ENCODE results near the gene DGKI. TPM values are rescaled to one million over a fixed set of nuclear protein-coding genes. Genes with fewer than 3 reads are reported as not detected.

Gene DGKI
- total and polyA plus RNA-seq, 9 of the 15 experiments (the other 6 are each of a cell fraction or from before 2014, with no cell fraction given), result 0.11 to 0.54 (median 0.15) TPM; not detected in 5

DNA sequence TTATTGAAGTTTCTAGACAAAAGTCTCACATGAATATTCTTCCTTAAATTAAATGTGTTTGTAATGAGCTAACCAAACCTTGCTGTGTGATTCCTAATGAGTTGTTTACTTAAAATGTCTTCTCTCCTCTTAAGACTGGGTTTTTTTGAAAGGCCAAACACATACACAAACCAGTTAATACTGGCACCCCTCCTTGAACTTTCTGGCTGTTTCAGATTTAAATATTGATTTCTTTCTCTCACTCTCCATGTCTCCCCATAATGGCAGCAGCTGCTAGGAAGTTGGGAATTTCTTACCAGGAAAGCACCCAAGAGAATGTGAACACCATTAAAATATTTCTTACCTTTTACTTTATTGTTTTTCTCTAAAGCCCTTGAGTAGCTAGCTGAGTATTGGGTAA is 491.8 kb downstream of the DGKI start:
- POLR2A ChIA-PET, result no interaction called here

DNA sequence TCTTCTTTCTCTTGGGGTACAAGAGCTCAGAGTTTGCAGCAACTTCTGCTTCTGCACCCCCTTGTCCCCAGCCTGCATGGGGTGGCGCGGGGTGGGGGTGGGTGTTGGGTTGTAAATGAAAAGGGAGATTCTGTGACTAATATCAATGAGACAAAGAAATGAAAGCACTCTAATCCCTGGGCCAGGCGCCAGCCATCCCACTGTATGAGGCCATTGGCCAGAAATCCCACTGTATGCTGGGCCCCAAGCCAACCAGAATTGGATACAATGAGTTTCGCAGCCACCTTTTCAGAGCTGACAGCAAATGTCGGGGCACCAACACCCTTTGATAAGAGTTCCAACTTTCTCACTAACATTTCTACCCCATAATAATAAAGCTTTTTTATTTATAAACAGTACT is 492.4 kb downstream of the DGKI start:
- H3K4me2 ChIP-seq (ENCODE audit: insufficient read depth, low read length), result no peak overlapping the region
- no TSS peak for BruUV-seq (replicated peaks)
- no peak overlapping the region for H3K9ac ChIP-seq (ENCODE audit: insufficient read depth in 1 of 2, low read depth in 2 of 2, low read length in 2 of 2)
- no peaks in the 10 kb centered on the region for H3K9me1 ChIP-seq (ENCODE audit: control insufficient read depth, insufficient read depth, low read length)
- no peaks in the 10 kb centered on the region for H4K20me1 ChIP-seq (replicated peaks; ENCODE audit: control insufficient read depth, insufficient read depth, low read length)
- H3K9me3 ChIP-seq (replicated peaks; ENCODE audit: control insufficient read depth, insufficient read depth, low read depth, low read length), result no peaks in the 10 kb centered on the region
- WGBS (ENCODE audit: insufficient coverage, low coverage, missing lambda C conversion rate), result under 1% methylated on average over 5 of the region's 5 CpGs
- no peak overlapping the region for H2AFZ ChIP-seq (ENCODE audit: low read depth, low read length)
- H3K4me3 ChIP-seq, result no peak overlapping the region
- no peak for FAIRE-seq
- no peaks in the 10 kb centered on the region for H3K79me2 ChIP-seq (ENCODE audit: control insufficient read depth, insufficient read depth, low read length)
- DNase-seq (ENCODE audit: extremely low read depth in 1 of 4, low spot score in 3 of 4), result no peak
- intact Hi-C loops (cut with micrococcal nuclease) (no loop called here), in situ Hi-C loops (cut with MboI) (no loop called here)
- H3K27me3 ChIP-seq (ENCODE audit: control insufficient read depth in 2 of 2, insufficient read depth in 2 of 2, low read length in 2 of 2), result no peaks in the 10 kb centered on the region
- CTCF ChIA-PET (ENCODE audit: low intra/inter-chr PET ratio), result no interaction called here
- ATAC-seq, result no peak
- POLR2A ChIA-PET, result no interaction called here
- no peak overlapping the region for H3K27ac ChIP-seq (ENCODE audit: extremely low read depth, low read depth, low read length)
- no peaks in the 10 kb centered on the region for H3K36me3 ChIP-seq (ENCODE audit: control insufficient read depth, insufficient read depth, low read length)
- H3K4me1 ChIP-seq (replicated peaks in 1 of 2; ENCODE audit: control insufficient read depth in 2 of 2, insufficient read depth in 2 of 2, low read length in 2 of 2), result no peaks in the 10 kb centered on the region
- TF ChIP-seq RFX1 (IDR thresholded peaks at IDR 0.05) (no peak), RBFOX2 (IDR thresholded peaks at IDR 0.05; ENCODE audit: low read depth, low read length) (no peak), ZBTB12 (CRISPR knock-in tag; IDR thresholded peaks at IDR 0.05) (no peak), CAMTA2 (CRISPR knock-in tag; conservative IDR thresholded peaks at IDR 0.05) (no peak), FOSL1 (tag; conservative IDR thresholded peaks at IDR 0.05) (no peak), RBM25 (IDR thresholded peaks at IDR 0.05; ENCODE audit: low read depth, low read length, severe bottlenecking) (no peak), ZNF644 (tag; IDR thresholded peaks at IDR 0.05; ENCODE audit: low read depth) (no peak), ZNF384 (IDR thresholded peaks at IDR 0.05; ENCODE audit: low read depth, low read length) (no peak), CEBPB (tag; IDR thresholded peaks at IDR 0.05) (no peak), JUND (IDR thresholded peaks at IDR 0.05; ENCODE audit: borderline replicate concordance, low read depth, low read length) (no peak), JUND (tag; IDR thresholded peaks at IDR 0.05; ENCODE audit: borderline replicate concordance, low read depth, low read length) (no peak), ZNF766 (CRISPR knock-in tag; conservative IDR thresholded peaks at IDR 0.05) (no peak)
- TF ChIP-seq, protein P1, sequence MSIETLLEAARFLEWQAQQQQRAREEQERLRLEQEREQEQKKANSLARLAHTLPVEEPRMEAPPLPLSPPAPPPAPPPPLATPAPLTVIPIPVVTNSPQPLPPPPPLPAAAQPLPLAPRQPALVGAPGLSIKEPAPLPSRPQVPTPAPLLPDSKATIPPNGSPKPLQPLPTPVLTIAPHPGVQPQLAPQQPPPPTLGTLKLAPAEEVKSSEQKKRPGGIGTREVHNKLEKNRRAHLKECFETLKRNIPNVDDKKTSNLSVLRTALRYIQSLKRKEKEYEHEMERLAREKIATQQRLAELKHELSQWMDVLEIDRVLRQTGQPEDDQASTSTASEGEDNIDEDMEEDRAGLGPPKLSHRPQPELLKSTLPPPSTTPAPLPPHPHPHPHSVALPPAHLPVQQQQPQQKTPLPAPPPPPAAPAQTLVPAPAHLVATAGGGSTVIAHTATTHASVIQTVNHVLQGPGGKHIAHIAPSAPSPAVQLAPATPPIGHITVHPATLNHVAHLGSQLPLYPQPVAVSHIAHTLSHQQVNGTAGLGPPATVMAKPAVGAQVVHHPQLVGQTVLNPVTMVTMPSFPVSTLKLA (conservative IDR thresholded peaks at IDR 0.05), result no peak

More for the DNA sequence above, 491.8 kb downstream of the DGKI start:
- TF ChIP-seq NONO (IDR thresholded peaks at IDR 0.05; ENCODE audit: low read depth in 2 of 2, low read length in 1 of 2) (no peak), GTF2E2 (tag; IDR thresholded peaks at IDR 0.05) (no peak)
- no peaks in the 10 kb centered on the region for H3K4me1 ChIP-seq (replicated peaks in 1 of 2; ENCODE audit: control insufficient read depth in 2 of 2, insufficient read depth in 2 of 2, low read length in 2 of 2)
- H3K36me3 ChIP-seq (ENCODE audit: control insufficient read depth, insufficient read depth, low read length), result no peaks in the 10 kb centered on the region
- no peak overlapping the region for H3K4me3 ChIP-seq
- in situ Hi-C loops (cut with MboI) (no loop called here), intact Hi-C loops (cut with micrococcal nuclease) (no loop called here)
- H3K4me2 ChIP-seq (ENCODE audit: insufficient read depth, low read length), result no peak overlapping the region
- no peaks in the 10 kb centered on the region for H3K27me3 ChIP-seq (ENCODE audit: control insufficient read depth in 2 of 2, insufficient read depth in 2 of 2, low read length in 2 of 2)
- no peaks in the 10 kb centered on the region for H3K9me1 ChIP-seq (ENCODE audit: control insufficient read depth, insufficient read depth, low read length)
- H2AFZ ChIP-seq (ENCODE audit: low read depth, low read length), result no peak overlapping the region
- CTCF ChIA-PET (ENCODE audit: low intra/inter-chr PET ratio), result no interaction called here
- BruUV-seq (replicated peaks), result no TSS peak
- no peak overlapping the region for H3K9ac ChIP-seq (ENCODE audit: insufficient read depth in 1 of 2, low read depth in 2 of 2, low read length in 2 of 2)
- FAIRE-seq (no peak), ATAC-seq (no peak), DNase-seq (ENCODE audit: extremely low read depth in 1 of 4, low spot score in 3 of 4) (no peak)
- no peak overlapping the region for H3K27ac ChIP-seq (ENCODE audit: extremely low read depth, low read depth, low read length)
- H4K20me1 ChIP-seq (replicated peaks; ENCODE audit: control insufficient read depth, insufficient read depth, low read length), result no peaks in the 10 kb centered on the region
- H3K9me3 ChIP-seq (replicated peaks; ENCODE audit: control insufficient read depth, insufficient read depth, low read depth, low read length), result no peaks in the 10 kb centered on the region
- H3K79me2 ChIP-seq (ENCODE audit: control insufficient read depth, insufficient read depth, low read length), result no peaks in the 10 kb centered on the region
